NCI-H2107 treated with DMSO at 0.1 percent for 48 hours (cell line): Measurements from ENCODE around the gene B4GALT7.

ENCODE experiments used
- DNase-seq: peaks from one replicate; lab custom pipeline; 2025; ENCODE audit not compliant: unreplicated experiment; lab: John Stamatoyannopoulos, UW

The B4GALT7 gene

DNA sequence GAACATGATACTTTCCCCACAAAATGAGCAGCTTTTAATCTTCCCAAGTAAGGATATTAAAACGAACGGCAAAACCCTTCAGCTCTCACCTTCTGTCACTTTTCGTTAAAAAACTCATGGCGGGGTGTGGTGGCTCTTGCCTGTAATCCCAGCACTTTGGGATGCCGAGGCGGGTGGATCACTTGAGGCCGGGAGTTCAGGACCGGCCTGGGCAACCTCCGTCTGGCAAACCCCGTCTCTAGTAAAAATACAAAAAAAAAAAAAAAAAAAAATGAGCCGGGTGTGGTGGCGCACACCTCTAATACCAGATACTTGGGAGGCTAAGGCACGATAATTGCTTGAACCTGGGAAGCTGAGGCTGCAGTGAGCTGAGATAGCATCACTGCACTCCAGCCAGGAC is 7.0 kb upstream of the B4GALT7 start:
- DNase-seq: no peak

DNA sequence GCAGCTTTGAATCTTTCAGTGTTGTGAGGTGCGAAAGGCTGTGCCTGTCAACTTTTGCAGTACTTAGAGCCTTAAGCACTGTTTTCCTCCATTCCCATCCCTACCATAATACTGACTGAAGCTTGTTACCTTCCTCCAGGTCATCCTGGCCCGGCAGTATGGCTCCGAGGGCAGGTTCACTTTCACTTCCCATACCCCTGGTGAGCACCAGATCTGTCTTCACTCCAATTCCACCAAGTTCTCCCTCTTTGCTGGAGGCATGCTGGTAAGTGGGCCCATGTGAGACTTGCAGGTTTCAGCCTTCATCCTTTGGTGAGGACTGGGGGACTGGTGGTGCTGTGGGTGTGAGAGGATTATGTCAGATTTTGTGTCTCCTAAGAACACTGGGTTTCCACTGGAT is 6.4 kb upstream of the B4GALT7 start:
- DNase-seq: no peak

DNA sequence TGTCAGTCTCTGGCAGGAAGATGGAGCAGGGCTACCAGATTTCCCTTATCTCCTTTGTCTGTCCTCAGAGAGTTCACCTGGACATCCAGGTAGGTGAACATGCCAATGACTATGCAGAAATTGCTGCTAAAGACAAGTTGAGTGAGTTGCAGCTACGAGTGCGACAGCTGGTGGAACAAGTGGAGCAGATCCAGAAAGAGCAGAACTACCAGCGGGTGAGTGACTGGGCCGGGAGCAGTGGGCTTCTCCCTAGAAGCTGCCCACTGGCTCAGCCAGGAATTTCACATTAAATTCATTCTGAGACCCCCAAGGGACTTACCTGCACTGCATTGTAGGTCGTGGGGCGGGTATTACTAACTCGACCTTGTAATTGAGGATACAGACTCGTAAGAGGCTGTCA is 5.9 kb upstream of the B4GALT7 start:
- DNase-seq: no peak

DNA sequence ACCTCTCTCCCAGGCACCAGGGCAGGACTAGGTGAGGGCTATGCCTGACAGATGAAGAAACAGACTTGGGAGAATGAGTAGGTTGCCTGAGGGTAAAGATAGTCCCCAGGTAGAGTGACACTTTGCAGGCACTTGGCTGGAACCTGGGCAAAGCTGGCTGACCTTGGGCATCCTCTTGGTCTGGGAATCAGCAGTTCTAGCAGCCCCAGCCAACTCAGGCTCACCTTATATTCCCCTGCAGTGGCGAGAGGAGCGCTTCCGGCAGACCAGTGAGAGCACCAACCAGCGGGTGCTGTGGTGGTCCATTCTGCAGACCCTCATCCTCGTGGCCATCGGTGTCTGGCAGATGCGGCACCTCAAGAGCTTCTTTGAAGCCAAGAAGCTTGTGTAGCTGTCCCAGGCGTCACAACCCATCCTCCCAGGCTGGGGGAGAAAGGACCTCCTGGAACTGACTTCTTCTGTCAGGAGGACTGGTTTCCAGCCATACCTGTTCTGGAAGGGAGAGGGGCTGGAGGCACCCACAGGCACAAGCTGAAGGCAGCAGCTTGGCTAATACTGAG is 4.8 kb upstream of the B4GALT7 start:
- DNase-seq: no peak

DNA sequence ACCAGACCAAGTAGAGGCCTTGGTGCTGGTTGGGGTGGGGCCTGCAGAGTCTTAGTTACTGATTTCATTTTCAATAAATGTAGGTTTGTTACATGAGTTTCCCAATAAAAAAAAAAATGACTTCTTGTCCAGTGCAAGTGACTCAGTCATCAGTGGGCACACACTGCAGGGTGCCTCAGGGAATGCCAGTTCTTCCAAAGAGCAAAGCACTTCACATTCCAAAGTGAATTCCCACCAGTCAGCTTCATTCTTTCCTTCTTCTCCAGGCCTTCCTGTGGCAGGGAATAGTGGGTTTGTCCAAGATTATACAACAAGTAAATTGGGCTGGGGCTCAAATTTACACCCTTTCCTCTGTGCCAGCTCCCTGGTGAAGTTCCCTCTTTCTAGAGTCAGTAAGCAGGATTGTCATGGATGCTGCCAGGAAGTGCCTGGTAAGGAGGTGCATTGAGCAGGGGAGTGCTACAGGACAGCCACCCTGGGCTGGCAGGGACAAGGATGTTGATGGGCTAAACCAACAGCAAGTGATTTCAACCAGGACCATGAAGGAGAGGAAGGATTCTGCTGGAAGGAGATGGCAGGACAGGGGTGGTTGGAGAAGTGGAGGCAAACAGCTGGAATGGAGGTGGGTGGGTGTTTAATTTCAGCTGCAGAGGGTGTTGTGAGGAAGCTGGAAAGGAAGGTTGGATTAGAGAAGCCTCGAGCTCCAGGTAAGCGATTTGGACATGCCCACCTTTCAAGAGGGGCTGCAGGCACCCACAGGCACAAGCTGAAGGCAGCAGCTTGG is 3.7 kb upstream of the B4GALT7 start:
- no peak for DNase-seq

DNA sequence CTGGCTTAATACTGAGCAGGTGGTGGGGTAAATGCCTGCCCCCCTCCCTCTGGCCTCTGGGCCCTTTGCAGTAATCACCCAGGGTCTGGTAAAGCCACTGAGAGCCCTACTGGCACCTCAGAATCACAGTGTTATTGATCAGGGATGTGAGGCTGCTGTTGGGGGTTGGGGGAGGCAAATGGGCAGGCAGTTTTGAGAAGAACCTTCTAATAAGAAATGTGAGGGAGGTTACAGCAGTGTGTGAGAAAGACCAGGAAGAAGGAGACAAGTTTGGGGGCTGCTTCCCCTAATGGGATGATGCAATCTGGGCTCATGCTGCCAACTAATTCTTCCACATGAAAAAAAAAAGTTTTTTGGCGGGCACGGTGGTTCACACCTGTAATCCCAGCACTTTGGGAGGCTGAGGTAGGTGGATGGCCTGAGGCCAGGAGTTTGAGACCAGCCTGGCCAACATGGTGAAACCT is 3.1 kb upstream of the B4GALT7 start:
- DNase-seq: no peak

DNA sequence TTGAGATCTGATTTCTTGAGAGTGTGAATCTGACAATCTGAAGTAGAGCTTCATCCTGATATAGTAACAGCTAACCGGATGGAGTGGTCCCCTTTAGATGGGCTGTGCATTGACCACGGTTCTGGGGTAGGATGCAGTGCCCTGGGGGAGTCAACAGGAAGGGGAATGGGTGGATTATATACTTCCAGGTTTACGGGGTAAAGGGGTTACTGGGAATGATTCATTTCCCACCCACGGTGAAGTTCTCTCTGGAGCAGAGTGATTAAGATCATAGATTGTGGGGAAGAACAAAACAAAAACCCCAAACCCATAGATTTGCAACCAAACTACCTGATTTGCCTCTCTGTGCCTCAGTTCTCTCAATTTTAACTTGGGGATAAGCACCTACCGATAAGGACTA is 1.5 kb upstream of the B4GALT7 start:
- DNase-seq: no peak

DNA sequence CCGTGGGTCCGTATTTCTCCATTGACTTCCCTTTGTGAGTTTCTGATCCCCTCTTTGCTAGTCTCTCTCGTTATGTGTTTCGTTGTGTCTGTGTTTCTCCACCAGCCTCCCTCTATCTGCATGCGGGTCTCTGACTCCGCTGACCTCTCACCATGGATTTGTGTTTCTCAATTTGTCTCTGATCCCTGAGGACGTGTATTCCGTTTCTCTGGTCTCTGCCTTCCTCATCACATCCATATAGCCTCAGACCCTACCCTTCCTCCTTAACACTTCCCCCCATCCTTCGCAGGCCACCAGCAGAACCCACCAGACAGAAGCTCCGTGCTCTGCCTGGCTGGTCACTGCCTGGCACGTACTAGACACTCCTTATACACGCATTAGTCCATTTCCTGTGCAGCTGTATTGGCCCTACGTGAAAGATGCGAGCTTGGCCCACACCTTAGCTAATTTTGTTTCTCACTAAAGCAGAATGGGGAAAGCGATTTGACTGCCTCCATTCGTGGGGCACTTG is 631 bp downstream of the B4GALT7 start:
- no peak for DNase-seq

DNA sequence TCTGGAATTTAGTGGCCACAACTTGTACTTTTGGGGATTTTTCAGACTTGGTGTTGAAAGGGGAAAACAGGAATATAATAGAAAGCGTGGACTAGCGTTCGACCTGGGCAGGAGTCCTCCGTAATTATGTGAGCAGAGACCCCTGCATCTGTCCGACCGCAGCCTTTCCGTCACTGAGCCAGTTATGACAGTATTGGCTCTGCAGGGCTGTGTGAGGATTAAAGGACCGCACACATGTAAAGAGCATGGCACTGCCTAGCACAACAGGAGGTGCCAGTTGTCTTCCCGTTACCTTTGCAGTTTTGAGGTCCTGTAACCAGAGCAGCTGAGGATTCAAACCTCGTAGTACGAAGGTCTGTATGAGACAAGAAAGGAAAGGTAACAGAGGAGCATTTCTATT is 1.2 kb downstream of the B4GALT7 start:
- DNase-seq: no peak

DNA sequence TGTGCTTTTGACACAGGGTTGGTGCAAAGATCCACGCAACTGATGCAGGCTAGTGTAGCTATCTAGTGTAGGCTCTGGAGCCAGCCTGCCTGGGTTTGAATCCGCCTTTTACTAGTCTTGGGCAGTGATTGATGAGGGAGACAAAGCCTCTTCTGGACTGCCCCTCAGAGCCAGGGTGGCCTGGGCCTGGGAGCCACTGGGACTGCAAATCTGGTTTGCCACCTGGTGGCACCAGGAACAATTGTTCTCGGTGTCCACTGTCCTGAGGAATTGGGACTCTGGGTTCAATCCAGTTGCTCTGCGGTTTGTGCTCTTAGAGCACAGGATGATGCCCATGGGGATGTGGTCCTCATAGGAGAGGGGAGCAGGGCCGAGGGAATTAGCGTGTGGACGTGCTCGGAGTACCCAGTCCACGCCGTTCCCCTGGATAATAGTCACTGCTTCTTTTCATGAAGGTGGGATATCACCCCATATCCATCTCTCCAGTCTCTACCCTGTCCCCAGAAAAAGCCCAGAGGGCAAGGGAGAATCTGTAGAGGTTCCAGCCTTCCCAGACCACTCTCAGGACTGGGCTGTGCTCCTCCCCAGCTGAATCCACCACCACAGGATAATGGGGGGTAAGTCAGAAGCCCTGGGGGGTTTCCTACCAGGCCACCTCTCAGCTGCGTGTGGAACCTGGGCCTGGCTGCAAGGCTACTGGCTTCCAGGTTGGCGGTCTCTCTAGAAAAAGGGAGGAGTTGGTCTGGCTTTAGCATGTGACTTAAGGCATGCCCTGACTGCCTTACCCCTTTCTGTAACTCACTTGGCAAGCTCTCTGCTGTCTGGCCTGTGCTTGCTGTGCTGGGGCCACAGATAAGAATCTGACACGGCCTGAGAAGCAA is 1.9 kb downstream of the B4GALT7 start:
- DNase-seq: no peak

DNA sequence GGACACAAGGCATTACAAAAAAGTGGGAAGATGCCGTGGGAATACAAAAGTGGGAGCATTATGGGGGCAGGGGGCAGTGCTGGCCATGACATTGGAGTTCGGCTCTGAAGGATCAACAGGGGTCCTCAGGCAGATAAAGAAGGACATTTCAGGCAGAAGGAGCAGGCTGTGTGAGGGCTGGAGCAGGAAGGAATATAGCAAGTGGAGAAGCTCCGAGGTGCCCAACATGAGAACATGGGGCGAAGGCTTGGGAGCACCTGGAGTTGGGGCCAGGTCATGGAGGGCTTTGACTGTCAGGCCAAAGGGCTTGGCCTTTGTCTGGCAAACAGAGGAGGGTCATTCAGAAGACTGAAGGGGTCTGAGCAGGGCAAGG is 2.5 kb downstream of the B4GALT7 start:
- DNase-seq: no peak

DNA sequence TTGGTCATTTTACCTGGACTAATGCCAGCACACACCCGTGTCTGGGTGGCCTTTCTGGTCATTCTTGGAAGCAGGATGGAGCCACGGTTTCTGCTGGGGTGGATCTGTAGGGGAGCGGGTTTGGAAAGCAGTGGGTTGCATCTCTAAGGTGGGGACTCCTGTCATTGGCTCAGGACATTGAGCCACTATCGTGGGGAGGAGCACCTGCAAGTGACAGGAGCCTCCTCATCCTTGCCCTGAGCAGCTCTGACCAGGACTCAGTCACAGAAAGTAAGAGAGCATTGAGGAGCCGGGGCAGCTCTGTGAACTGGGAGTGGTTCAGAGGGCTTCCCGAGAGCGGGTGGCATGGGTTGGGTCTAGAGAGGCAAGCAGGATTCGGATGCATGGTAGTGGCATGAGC is 3.7 kb downstream of the B4GALT7 start:
- no peak for DNase-seq

DNA sequence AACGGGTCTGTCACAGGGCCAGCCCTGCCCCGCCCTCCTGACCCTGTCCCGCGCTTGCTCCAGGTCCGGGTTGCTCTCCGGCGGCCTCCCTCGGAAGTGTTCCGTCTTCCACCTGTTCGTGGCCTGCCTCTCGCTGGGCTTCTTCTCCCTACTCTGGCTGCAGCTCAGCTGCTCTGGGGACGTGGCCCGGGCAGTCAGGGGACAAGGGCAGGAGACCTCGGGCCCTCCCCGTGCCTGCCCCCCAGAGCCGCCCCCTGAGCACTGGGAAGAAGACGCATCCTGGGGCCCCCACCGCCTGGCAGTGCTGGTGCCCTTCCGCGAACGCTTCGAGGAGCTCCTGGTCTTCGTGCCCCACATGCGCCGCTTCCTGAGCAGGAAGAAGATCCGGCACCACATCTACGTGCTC is 4.2 kb downstream of the B4GALT7 start:
- no peak for DNase-seq

DNA sequence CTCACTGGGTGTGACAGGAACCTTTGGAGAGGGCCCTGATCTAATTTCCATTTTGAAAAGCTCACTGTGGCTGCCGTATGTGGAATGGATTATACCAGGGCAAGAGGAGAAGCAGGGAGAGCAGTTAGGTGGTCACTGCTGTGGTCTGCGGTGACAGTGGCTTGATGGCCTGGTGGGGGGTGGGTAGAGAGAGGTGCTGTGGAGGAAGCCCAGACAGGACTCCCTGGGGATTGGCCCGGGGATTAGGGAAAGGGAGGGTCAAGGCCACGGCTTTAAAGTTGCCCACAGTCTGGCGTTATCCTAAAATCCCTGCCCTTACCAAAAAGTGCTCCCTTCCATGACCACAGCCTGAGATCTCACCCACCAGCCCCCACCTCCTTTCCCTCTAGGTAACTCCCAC is 4.7 kb downstream of the B4GALT7 start:
- DNase-seq: no peak

DNA sequence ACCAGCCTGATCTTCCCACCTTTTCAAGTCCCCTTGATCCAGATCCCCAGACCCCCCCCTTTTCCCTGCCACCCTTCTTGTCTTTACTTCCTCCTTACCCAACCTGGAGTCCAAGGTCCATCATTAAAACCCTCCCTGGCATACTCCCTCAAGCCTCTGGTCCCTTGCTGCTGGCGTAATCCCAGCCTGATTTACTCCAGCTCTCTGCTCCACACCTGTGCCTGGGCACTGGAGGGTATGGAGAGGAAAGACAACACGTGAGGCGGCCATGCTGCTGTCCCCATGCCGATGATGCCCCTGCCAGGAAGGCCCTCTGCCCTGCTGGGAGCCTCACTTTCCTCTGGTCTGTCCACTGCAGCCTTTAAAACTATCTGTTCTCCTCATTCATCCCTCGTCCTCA is 5.1 kb downstream of the B4GALT7 start:
- no peak for DNase-seq

DNA sequence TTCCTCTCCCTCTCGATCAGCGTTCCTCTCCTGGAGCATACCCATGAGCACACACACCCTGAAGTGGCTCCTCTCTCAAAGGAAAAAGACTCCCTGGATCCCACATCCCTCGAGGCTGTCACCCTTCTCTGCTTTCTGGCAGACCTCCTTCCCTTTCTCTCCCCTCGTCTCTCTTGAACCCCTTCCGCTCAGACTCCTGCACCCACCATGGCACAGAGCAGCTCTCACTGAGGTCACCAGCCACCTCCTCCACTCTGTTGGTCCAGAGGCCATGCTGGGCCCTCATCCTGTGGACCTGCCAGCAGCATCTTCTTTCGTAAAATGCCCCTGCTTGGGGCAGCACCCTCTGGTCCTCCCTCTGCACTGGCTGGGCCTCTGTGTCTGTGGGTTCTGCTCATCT is 5.7 kb downstream of the B4GALT7 start:
- DNase-seq: no peak

DNA sequence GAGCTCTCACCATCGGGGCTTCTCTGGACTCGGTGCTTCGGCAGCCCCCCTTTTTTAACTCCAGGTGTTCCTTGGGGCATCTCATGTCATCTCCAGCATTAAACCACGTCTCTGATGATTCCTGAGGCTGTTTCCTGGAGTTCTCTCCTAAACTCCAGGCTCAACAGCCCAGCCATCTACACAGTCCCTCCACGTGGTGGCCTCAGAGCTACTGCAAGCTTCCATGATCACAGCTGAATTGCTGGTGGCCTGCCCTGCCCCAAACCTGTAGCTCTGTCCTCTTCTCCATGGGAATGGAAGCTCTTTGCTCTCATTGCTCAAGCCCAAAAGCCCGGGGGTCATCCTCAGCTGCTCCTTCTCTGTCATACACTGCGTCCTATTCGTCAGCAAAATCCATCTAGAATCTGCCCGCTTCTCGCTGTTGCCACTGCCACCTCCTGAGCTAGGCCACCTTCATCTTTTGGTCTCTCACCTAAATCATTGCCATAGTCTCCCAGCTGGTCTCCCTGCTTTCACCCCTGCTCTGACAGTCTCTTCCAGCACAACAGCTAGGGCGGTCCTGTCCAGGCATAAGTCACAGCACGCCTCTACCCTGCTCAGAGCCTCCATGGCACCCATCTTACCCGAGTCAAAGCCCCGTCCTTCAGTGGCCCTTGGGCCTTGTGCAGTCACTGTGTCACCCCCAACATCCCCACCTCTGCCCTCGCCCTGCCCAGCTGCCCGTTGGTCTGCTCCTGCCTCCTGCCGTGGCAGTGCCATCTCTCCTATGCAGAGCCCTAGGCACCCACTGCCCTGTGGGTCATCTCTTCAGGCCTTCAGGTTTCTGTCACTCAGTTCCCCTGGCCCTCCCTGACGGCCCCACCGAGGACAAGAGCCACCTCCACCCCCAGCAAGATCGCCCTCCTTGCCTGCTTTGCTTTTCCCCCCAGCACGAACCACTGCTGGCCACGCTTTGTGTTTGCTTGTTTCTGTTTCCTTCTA is 6.4 kb downstream of the B4GALT7 start:
- DNase-seq: no peak

DNA sequence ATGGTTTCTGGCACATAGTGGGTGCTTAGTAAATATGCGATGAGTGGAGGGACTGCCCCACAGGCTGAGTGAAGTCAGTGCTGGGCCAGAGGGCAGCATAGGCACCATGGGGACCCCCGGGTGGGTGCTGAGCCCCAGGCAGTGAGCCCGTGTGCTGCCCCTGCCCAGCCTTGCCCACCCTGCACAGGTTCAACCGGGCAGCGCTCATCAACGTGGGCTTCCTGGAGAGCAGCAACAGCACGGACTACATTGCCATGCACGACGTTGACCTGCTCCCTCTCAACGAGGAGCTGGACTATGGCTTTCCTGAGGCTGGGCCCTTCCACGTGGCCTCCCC is 7.2 kb downstream of the B4GALT7 start:
- DNase-seq: no peak

DNA sequence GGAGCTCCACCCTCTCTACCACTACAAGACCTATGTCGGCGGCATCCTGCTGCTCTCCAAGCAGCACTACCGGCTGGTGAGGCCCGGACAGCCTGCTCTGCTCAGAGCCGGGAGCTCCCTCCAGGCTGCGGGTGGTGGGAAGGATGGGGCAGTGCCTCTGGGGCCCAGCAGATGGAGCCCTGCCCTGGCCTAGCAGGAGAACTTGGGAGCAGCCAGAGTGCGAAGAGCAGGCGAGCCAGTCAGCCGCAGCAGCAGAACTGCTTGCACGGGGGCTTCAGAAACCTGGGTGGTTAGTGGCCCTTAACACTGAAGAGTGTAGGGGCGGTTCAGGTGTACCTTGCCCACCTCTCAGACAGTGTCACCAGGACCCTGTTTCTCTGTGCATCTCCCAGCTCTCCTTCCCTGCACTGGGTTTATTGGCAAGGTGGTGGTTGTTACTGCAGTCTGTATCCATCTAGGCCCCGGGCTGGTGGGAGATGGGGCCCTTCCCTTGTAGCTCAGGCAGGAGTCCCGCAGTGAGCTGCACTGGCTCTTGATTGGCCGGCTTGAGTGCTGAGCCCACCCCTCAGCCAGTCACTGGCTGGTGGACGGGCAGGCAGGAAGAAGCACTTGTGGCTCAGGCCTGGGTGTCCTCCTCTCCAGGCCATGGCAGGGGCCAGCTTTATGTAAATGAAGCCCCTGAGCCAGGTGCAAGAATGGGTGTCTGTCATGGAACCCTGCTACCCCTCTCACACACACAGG is 7.7 kb downstream of the B4GALT7 start:
- DNase-seq: peak; percentile 50
